Measurements from ENCODE around the gene TFPI2. TPM values are rescaled to one million over a fixed set of nuclear protein-coding genes. Genes with fewer than 3 reads are reported as not detected.

The TFPI2 gene
- 1 to 10 TPM in 6 of 7 donors, under 1 TPM in 1; 0.92 to 6.3 (median 1.9) TPM for total RNA-seq
- 1 to 10 TPM; 1.1 to 1.2 (median 1.1) TPM for polyA plus RNA-seq
- long read RNA-seq, donor 1, transcript TFPI2-201 (5 exons, 2,445 nt): major isoform, 22 of 25 reads
- long read RNA-seq, donor 1, partial matches to known transcripts: 0 of 25 reads
- long read RNA-seq, donor 1, other reads (novel, unspliced or antisense): 0 of 25 reads
- long read RNA-seq, donor 2, transcript TFPI2-201 (5 exons, 2,445 nt): major isoform, 10 of 11 reads
- long read RNA-seq, donor 2, partial matches to known transcripts: 0 of 11 reads
- long read RNA-seq, donor 2, other reads (novel, unspliced or antisense): 0 of 11 reads

DNA sequence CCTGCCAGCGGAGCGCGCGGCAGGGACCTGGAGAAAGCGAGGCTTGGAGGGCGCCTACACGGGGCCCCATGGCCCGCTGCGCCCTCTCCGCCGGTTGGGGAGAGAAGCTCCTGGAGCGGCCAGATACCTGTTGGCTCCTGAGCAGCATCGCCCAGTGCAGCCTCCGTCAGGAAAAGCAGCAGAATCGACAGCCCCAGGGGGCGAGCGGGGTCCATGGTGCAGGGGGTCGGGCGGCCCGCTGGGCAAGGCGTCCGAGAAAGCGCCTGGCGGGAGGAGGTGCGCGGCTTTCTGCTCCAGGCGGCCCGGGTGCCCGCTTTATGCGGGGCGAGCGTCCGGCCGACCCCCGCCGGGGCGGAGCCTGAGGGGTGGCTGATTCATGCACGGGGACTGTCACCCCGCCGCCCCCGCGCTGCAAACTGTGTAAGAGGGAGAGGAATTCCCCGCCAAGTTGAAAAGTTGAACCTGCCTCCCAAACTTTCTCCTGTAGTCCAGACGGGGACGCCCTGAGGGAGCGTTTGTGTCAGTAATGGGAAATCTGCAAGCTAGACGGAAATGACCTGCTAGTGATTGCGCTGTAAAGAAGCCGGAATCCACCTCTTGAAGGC is at the start of gene TFPI2:
Gene TFPI2, minus strand, starts transcription at position 290 of the 605 bp plus-strand sequence. Its CDS starts 75 bp downstream, at position 215.
- Histone ChIP-seq H3K9me3 (no peaks in the 10 kb centered on the region), H3K27ac (peak within 1 kb of the TSS in 1 of 8 donors; percentile 26), H3K4me1 (peaks cover 0 to 17% (median 14%) of the 10 kb centered on the region in 6 donors), H3K27me3 (replicated peaks in 1 of 7) (peaks cover 0 to 43% (median 18%) of the 10 kb centered on the region in 7 donors), H3K4me3 (peak within 1 kb of the TSS; percentile 47 to 70 (median 54)), H3K36me3 (no peaks in the 10 kb centered on the region)
- peak; percentile 72 for DNase-seq
- TF ChIP-seq POLR2AphosphoS5 (IDR thresholded peaks at IDR 0.05) (peak in 2 of 3 donors; percentile 27 to 38), POLR2A (IDR thresholded peaks at IDR 0.05) (no peak), CTCF (IDR thresholded peaks at IDR 0.05 in 8 of 11, conservative IDR thresholded peaks at IDR 0.05 in 3 of 11) (no peak)
- WGBS, 5 donors: 1 to 4% (median 3%) methylated on average over 32 to 49 of the region's 49 CpGs
- intact Hi-C loops (cut with DNase I; ENCODE audit: low total_unique reads): loop anchor here (10.0 kb wide), 1 partner anchor 204 kb away; no protein-coding TSS in a partner anchor

GRCh38 chr7:93938293-93938692 is 47.7 kb upstream of the TFPI2 start:
- DNase-seq: no peak
- H3K4me3 ChIP-seq: no peak overlapping the region
- intact Hi-C loops (cut with DNase I; ENCODE audit: low total_unique reads): no loop called here
- H3K27ac ChIP-seq: no peak overlapping the region
- no peaks in the 10 kb centered on the region for H3K36me3 ChIP-seq
- TF ChIP-seq POLR2AphosphoS5 (IDR thresholded peaks at IDR 0.05) (no peak), CTCF (IDR thresholded peaks at IDR 0.05 in 8 of 11, conservative IDR thresholded peaks at IDR 0.05 in 3 of 11) (no peak), POLR2A (IDR thresholded peaks at IDR 0.05) (no peak)
- no peaks in the 10 kb centered on the region for H3K4me1 ChIP-seq
- no peaks in the 10 kb centered on the region for H3K9me3 ChIP-seq
- H3K27me3 ChIP-seq (replicated peaks in 1 of 7): no peaks in the 10 kb centered on the region

GRCh38 chr7:93937818-93938217 is 47.3 kb upstream of the TFPI2 start:
- DNase-seq: no peak
- Histone ChIP-seq H3K27me3 (replicated peaks in 1 of 7) (no peaks in the 10 kb centered on the region), H3K4me1 (no peaks in the 10 kb centered on the region), H3K9me3 (no peaks in the 10 kb centered on the region), H3K36me3 (no peaks in the 10 kb centered on the region), H3K4me3 (no peak overlapping the region), H3K27ac (no peak overlapping the region)
- TF ChIP-seq POLR2A (IDR thresholded peaks at IDR 0.05) (no peak), POLR2AphosphoS5 (IDR thresholded peaks at IDR 0.05) (no peak), CTCF (IDR thresholded peaks at IDR 0.05 in 8 of 11, conservative IDR thresholded peaks at IDR 0.05 in 3 of 11) (no peak)
- intact Hi-C loops (cut with DNase I; ENCODE audit: low total_unique reads): no loop called here
- WGBS, 5 donors: 91 to 98% (median 97%) methylated on average over 1 of the region's 1 CpG

- H3K36me3 ChIP-seq: no peaks in the 10 kb centered on the region
- H3K4me1 ChIP-seq: no peaks in the 10 kb centered on the region
- no peaks in the 10 kb centered on the region for H3K9me3 ChIP-seq
- DNase-seq: no peak
- no peaks in the 10 kb centered on the region for H3K27me3 ChIP-seq (replicated peaks in 1 of 7)
- TF ChIP-seq POLR2A (IDR thresholded peaks at IDR 0.05): no peak
- TF ChIP-seq POLR2AphosphoS5 (IDR thresholded peaks at IDR 0.05): no peak
- TF ChIP-seq CTCF (IDR thresholded peaks at IDR 0.05 in 8 of 11, conservative IDR thresholded peaks at IDR 0.05 in 3 of 11): no peak
- 83 to 95% (median 90%) methylated on average over 2 of the region's 2 CpGs for WGBS, 5 donors
- intact Hi-C loops (cut with DNase I; ENCODE audit: low total_unique reads): no loop called here
- H3K4me3 ChIP-seq: no peak overlapping the region
- H3K27ac ChIP-seq: no peak overlapping the region
These were observed 44.5 kb upstream of the TFPI2 start for GRCh38 chr7:93935102-93935501.

Measured in spleen (tissue), 13 donors.